Breast epithelium (tissue), 3 donors: ENCODE data around the gene MBD2.

ENCODE experiments used
- CTCF ChIP-seq, 3 donors: fragments of 450-650 bp; IDR thresholded peaks; one replicate each; pipeline ENCODE4 v1.5.1; 2016 to 2017; ENCODE audit warnings: antibody characterized with exemption in 3 of 3, mild to moderate bottlenecking in 3 of 3, moderate library complexity in 3 of 3
- POLR2A ChIP-seq: fragments of 450-650 bp; IDR thresholded peaks from one replicate; pipeline ENCODE4 v1.6.1; 2016; ENCODE audit warnings: antibody characterized with exemption, mild to moderate bottlenecking, moderate library complexity

- TF ChIP-seq POLR2A (no peak), CTCF (IDR thresholded peaks at IDR 0.05) (no peak)
These were observed 54.8 kb downstream of the MBD2 start for GRCh38 chr18:54169431-54170403.
